Measurements from ENCODE around the gene GALNT3. TPM values are rescaled to one million over a fixed set of nuclear protein-coding genes. Genes with fewer than 3 reads are reported as not detected.

GALNT3 gene
- total and polyA plus RNA-seq, 11 donors = 0.08 to 1.2 (median 0.16) TPM; not detected in 4

DNA sequence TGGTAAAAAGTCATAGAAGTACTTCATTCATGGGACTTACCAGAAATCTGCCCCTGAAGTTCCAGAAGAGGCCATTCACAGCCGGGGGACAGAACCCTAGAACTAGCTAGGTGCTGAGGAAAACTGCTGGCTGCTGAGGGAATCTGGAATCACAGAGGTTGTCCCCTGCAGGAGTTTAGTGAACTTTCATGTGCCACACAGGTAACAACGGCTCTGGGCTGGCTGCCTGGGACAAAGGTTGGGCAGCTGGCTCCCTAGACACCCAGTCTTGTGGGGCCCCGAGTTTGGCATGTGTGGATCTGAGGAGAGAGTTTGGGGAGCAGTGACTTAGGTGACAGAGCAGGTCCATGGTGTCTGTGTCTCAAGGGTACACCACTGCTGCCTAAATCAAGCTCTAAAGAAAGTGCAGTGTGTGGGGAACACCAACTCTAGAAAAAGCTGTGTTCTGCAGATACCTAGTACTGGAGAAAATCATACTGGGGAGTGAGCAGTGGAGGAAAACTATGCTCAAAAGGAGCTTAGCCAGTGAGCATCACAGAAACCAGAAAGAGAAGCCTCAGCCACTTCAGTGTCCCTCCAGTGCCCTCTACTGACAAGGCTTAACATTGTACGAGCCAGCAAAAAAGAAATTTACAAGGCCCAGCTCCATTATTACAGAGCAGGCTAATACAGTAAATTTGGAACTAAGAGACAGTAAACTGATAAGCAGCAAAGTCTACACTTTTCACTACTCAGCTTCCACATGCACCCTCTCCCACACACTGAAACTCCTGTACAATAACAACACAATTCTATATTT, 15.2 kb downstream of the GALNT3 start:
- TF ChIP-seq, protein P1, sequence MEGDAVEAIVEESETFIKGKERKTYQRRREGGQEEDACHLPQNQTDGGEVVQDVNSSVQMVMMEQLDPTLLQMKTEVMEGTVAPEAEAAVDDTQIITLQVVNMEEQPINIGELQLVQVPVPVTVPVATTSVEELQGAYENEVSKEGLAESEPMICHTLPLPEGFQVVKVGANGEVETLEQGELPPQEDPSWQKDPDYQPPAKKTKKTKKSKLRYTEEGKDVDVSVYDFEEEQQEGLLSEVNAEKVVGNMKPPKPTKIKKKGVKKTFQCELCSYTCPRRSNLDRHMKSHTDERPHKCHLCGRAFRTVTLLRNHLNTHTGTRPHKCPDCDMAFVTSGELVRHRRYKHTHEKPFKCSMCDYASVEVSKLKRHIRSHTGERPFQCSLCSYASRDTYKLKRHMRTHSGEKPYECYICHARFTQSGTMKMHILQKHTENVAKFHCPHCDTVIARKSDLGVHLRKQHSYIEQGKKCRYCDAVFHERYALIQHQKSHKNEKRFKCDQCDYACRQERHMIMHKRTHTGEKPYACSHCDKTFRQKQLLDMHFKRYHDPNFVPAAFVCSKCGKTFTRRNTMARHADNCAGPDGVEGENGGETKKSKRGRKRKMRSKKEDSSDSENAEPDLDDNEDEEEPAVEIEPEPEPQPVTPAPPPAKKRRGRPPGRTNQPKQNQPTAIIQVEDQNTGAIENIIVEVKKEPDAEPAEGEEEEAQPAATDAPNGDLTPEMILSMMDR (IDR thresholded peaks at IDR 0.05) = peak in 1 of 12 donors; percentile 6
- TF ChIP-seq POLR2A (IDR thresholded peaks at IDR 0.05) = no peak
- Histone ChIP-seq H3K27ac (no peak overlapping the region), H3K4me1 (no peaks in the 10 kb centered on the region), H3K4me3 (no peak overlapping the region), H3K9me3 (peaks cover 0 to 16% (median 3%) of the 10 kb centered on the region in 12 donors), H3K27me3 (peaks cover 0 to 3% (median 0%) of the 10 kb centered on the region in 9 donors), H3K36me3 (no peaks in the 10 kb centered on the region)
- intact Hi-C loops (cut with DNase I) = no loop called here
- DNase-seq = no peak
- WGBS, 4 donors = 94% methylated on average over 4 of the region's 4 CpGs
- ATAC-seq = no peak

DNA sequence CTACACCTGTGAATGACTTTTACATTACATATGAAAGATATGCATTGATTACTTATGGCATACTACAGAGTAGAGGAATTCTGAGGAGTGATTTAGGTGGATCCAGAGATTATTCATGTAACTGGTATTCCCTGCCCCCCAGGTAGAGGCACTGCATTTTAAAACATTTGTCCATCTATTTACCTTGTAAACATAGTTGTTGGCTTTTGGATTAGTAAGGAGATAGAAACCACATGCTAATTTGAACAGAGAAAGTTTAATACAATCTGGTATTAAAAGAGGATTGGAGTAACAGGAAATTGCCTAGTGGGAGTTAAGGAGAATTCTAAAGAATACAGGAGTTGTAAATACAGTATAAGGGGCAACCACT, 15.9 kb downstream of the GALNT3 start:
- intact Hi-C loops (cut with DNase I) = no loop called here

DNA sequence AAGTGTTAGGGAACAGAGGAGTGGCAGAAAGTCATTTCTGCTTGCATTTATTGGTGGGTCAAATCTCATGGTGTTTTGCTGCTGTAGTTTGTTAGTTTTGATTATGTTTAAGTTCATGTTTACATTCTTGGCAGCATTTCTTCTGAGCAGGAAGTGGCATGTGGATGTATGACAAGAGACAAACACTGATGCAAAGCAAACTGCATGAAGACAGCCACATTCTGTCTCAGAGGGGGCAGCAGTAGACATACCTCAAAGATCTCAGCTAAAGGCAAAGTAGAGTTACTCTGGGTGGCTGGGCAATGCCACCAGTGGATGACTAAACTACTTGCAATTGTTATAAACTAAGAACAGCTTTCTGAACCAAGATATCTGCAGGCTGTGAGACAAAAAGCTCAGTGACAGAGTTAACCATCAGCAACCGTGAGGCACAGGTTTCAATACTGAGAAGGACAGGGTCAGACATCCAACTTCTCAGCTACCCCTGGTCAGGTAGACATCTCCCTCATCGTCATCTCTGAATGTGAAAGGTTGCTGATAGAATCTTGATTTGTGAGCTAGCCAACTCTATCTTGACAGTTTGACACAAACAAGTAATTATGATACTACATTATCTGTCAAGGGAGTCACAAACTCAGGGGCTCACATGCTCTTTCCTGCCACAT, 16.4 kb downstream of the GALNT3 start:
- H3K9me3 ChIP-seq = peaks cover 0 to 16% (median 3%) of the 10 kb centered on the region in 12 donors
- intact Hi-C loops (cut with DNase I) = no loop called here

More for the DNA sequence above, 15.9 kb downstream of the GALNT3 start:
- Histone ChIP-seq H3K9me3 (peaks cover 0 to 16% (median 3%) of the 10 kb centered on the region in 12 donors), H3K27ac (no peak overlapping the region), H3K4me1 (no peaks in the 10 kb centered on the region), H3K4me3 (no peak overlapping the region), H3K27me3 (peaks cover 0 to 3% (median 0%) of the 10 kb centered on the region in 9 donors), H3K36me3 (no peaks in the 10 kb centered on the region)
- TF ChIP-seq, protein P1 (IDR thresholded peaks at IDR 0.05) = no peak
- no peak for TF ChIP-seq POLR2A (IDR thresholded peaks at IDR 0.05)
- DNase-seq = no peak
- ATAC-seq = no peak

DNA sequence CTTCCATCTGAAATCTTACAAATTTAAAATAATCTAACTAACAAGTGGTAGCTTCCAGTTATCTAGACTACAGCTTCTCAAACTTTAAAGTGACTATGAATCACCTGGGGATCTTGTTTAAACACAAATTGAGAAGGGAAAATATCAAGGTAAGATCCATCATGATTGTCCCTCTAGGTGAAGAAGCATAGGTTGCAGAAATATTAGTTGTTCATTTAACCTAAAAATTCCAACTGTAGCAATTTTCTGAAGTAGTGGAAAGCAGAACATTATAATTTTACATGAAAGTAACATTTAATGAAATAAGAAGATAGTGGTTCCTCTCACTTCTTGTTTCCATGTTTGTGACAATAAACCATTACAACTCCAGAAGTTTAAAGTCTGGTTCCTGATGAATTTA, 17.3 kb downstream of the GALNT3 start:
- no peaks in the 10 kb centered on the region for H3K36me3 ChIP-seq
- TF ChIP-seq, protein P1 (IDR thresholded peaks at IDR 0.05) = no peak
- TF ChIP-seq POLR2A (IDR thresholded peaks at IDR 0.05) = no peak
- no peak overlapping the region for H3K27ac ChIP-seq
- intact Hi-C loops (cut with DNase I) = no loop called here
- no peaks in the 10 kb centered on the region for H3K4me1 ChIP-seq
- peaks cover 0 to 3% (median 0%) of the 10 kb centered on the region in 9 donors for H3K27me3 ChIP-seq
- DNase-seq (no peak), ATAC-seq (no peak)
- H3K4me3 ChIP-seq = no peak overlapping the region
- H3K9me3 ChIP-seq = peaks cover 0 to 16% (median 3%) of the 10 kb centered on the region in 12 donors

More for the DNA sequence above, 16.4 kb downstream of the GALNT3 start:
- no peak overlapping the region for H3K4me3 ChIP-seq
- no peaks in the 10 kb centered on the region for H3K36me3 ChIP-seq
- H3K4me1 ChIP-seq = no peaks in the 10 kb centered on the region
- TF ChIP-seq POLR2A (IDR thresholded peaks at IDR 0.05) = no peak
- TF ChIP-seq, protein P1 (IDR thresholded peaks at IDR 0.05) = no peak
- ATAC-seq = no peak
- DNase-seq = no peak
- no peak overlapping the region for H3K27ac ChIP-seq
- 86 to 95% (median 89%) methylated on average over 2 of the region's 2 CpGs for WGBS, 4 donors
- H3K27me3 ChIP-seq = peaks cover 0 to 3% (median 0%) of the 10 kb centered on the region in 9 donors
